Panc1 (cell line): ENCODE results near the gene PRKD3.

ENCODE experiments used
- CTCF ChIP-seq: fragments of 450-650 bp; IDR thresholded peaks from 2 replicates; pipeline ENCODE4 v1.5.1; 2017; ENCODE audit warnings: mild to moderate bottlenecking
- POLR2AphosphoS5 ChIP-seq: IDR thresholded peaks from 2 replicates; pipeline ENCODE4 v1.6.1; 2012; ENCODE audit warnings: mild to moderate bottlenecking, low read depth, low read length, moderate library complexity
- REST ChIP-seq, 2 experiments: IDR thresholded peaks; 2 replicates each; pipeline ENCODE4 v1.6.1; 2011 to 2012; ENCODE audit warnings: low read depth in 2 of 2, control low read depth in 1 of 2, low read length in 1 of 2, mild to moderate bottlenecking in 1 of 2, moderate library complexity in 1 of 2; ENCODE audit not compliant: insufficient read depth in 1 of 2
- SIN3A ChIP-seq: IDR thresholded peaks from 2 replicates; pipeline ENCODE4 v1.6.1; 2012; ENCODE audit warnings: low read depth, mild to moderate bottlenecking, low read length, moderate library complexity, borderline replicate concordance; ENCODE audit not compliant: insufficient read depth
- TCF7L2 ChIP-seq: IDR thresholded peaks from 2 replicates; pipeline ENCODE4 v1.6.1; 2011; ENCODE audit warnings: mild to moderate bottlenecking, low read depth, low read length, inconsistent platforms

- TF ChIP-seq REST (IDR thresholded peaks at IDR 0.05; ENCODE audit: insufficient read depth in 1 of 2, low read depth in 2 of 2, low read length in 1 of 2), result no peak
- TF ChIP-seq SIN3A, result no peak
- TF ChIP-seq CTCF, result no peak
- TF ChIP-seq POLR2AphosphoS5, result no peak
- TF ChIP-seq TCF7L2, result no peak
Observed at GRCh38 chr2:37301408-37301807, 23.2 kb downstream of the PRKD3 start.
